WTC11 (cell line): Measurements from ENCODE around the gene MICAL2. TPM values are rescaled to one million over a fixed set of nuclear protein-coding genes. Genes with fewer than 3 reads are reported as not detected.

Experiments used
- ATAC-seq: fragments of 200-7000 bp; cut with Tn5 transposase; 2 replicates; pipeline ENCODE4 v1.10.0; 2021; ENCODE audit warnings: mild to moderate bottlenecking, moderate library complexity
- CTCF ChIA-PET: fragments of 300-600 bp; sonication (Branson Sonifier 250); formaldehyde crosslinking; loops from one replicate; lab custom pipeline; 2021; ENCODE audit warnings: antibody characterized with exemption; lab: Charles Lee
- POLR2A ChIA-PET: fragments of 350-600 bp; sonication (Branson Sonifier 250); formaldehyde crosslinking; loops from one replicate; lab custom pipeline; 2021; ENCODE audit warnings: antibody characterized with exemption; lab: Charles Lee
- DNase-seq: peaks from one replicate; pipeline ENCODE4 v3.0.0; 2021; ENCODE audit warnings: low spot score
- H3K27ac Mint-ChIP-seq: 2 replicates; pipeline ENCODE4 v1.8.0; 2021; ENCODE audit warnings: mixed read lengths
- H3K27me3 Mint-ChIP-seq: 2 replicates; pipeline ENCODE4 v1.8.0; 2021; ENCODE audit warnings: low read depth, mild to moderate bottlenecking, moderate library complexity, mixed read lengths
- H3K36me3 Mint-ChIP-seq: 2 replicates; pipeline ENCODE4 v1.8.0; 2021; ENCODE audit warnings: mixed read lengths
- H3K4me1 Mint-ChIP-seq: 2 replicates; pipeline ENCODE4 v1.8.0; 2022; ENCODE audit warnings: mixed read lengths
- H3K4me3 Mint-ChIP-seq: 2 replicates; pipeline ENCODE4 v1.8.0; 2021; ENCODE audit warnings: mild to moderate bottlenecking, moderate library complexity, mixed read lengths
- H3K9me3 Mint-ChIP-seq: 2 replicates; pipeline ENCODE4 v1.8.0; 2021; ENCODE audit warnings: mixed read lengths
- ESRRA ChIP-seq: sonication (generic); formaldehyde crosslinking; IDR thresholded peaks from 2 replicates; pipeline ENCODE4 v1.8.1; 2022; ENCODE audit warnings: mild to moderate bottlenecking, missing genetic modification reagents, borderline replicate concordance
- ETV6 ChIP-seq: sonication (generic); formaldehyde crosslinking; IDR thresholded peaks from 2 replicates; pipeline ENCODE4 v1.8.1; 2022; ENCODE audit warnings: mild to moderate bottlenecking, missing genetic modification reagents
- FOXP1 ChIP-seq: sonication (generic); formaldehyde crosslinking; IDR thresholded peaks from 2 replicates; pipeline ENCODE4 v1.8.0; 2022; ENCODE audit warnings: missing genetic modification reagents, mild to moderate bottlenecking, moderate library complexity, borderline replicate concordance
- MXD4 ChIP-seq: fragments of 250-450 bp; sonication (Bioruptor Pico); IDR thresholded peaks from 2 replicates; pipeline ENCODE4 v1.8.0; 2021; ENCODE audit warnings: mild to moderate bottlenecking, moderate library complexity, borderline replicate concordance
- PRDM15 ChIP-seq: sonication (generic); formaldehyde crosslinking; IDR thresholded peaks from 2 replicates; pipeline ENCODE4 v1.8.0; 2022; ENCODE audit warnings: missing genetic modification reagents
- PRRX2 ChIP-seq: fragments of 250-450 bp; sonication (Bioruptor Pico); IDR thresholded peaks from 2 replicates; pipeline ENCODE4 v1.8.0; 2021; ENCODE audit warnings: mild to moderate bottlenecking
- SMAD3 ChIP-seq: sonication (generic); formaldehyde crosslinking; IDR thresholded peaks from 2 replicates; pipeline ENCODE4 v1.8.0; 2022; ENCODE audit warnings: missing genetic modification reagents, mild to moderate bottlenecking, borderline replicate concordance
- USF1 ChIP-seq: sonication (generic); formaldehyde crosslinking; IDR thresholded peaks from 2 replicates; pipeline ENCODE4 v1.8.0; 2022; ENCODE audit warnings: mild to moderate bottlenecking, missing genetic modification reagents
- ZNF121 ChIP-seq: sonication (generic); formaldehyde crosslinking; IDR thresholded peaks from 2 replicates; pipeline ENCODE4 v1.8.0; 2023; ENCODE audit warnings: missing genetic modification reagents
- total RNA-seq: library from RNA; stranded (reverse); gene quantifications from 3 replicates; pipeline ENCODE4 v1.2.3, GENCODE V29; 2021
- TF ChIP-seq, protein P1 (sequence below): sonication (generic); formaldehyde crosslinking; IDR thresholded peaks from 2 replicates; pipeline ENCODE4 v1.8.1; 2023; ENCODE audit warnings: mild to moderate bottlenecking, missing genetic modification reagents, moderate library complexity
- TF ChIP-seq, protein P2 (sequence below): fragments of 250-450 bp; sonication (Bioruptor Pico); IDR thresholded peaks from 2 replicates; pipeline ENCODE4 v1.9.0; 2021; ENCODE audit warnings: moderate library complexity, mild to moderate bottlenecking, inconsistent platforms, borderline replicate concordance
- TF ChIP-seq, protein P3 (sequence below): sonication (generic); formaldehyde crosslinking; IDR thresholded peaks from 2 replicates; pipeline ENCODE4 v1.8.1; 2023; ENCODE audit warnings: mild to moderate bottlenecking, missing genetic modification reagents
- TF ChIP-seq, protein P4 (sequence below): sonication (generic); formaldehyde crosslinking; IDR thresholded peaks from 2 replicates; pipeline ENCODE4 v1.8.1; 2022; ENCODE audit warnings: mild to moderate bottlenecking, missing genetic modification reagents, moderate library complexity, borderline replicate concordance

The MICAL2 gene
- total RNA-seq, 1 experiment from 2014 or later: 3.1 TPM

DNA sequence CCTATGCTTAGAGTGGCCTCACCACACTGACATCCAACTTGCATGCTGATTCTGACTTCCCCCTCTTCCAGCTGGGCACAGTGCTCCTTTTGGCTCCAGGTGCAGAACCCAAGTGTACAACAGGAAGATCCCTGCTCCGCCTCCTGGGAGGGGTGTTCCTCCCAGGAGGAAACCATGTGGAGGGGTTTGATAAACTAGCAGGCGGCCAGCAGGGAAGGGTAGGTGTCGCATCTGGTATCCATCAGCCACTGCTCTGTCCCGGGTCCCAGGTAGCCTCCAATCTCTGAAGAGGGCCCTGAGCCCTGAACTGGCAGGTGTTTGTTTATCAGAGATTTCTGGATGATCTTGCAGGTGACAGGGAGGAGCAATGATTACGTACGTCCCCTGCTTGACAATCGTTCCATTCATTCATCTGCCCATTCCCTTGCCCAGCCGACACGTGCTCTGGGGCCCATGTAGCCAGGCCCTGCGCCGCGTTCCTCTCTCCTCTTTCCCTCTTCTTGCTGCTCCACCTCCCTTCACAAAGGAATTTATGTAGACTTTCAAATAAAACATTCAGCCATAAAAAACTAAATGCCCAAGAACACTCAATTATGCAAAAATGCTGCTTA, 41.2 kb upstream of the MICAL2 start:
- TF ChIP-seq ZNF121 (CRISPR knock-in tag): peak; percentile 50; the same call in 1 of the 2 replicates
- no peak for TF ChIP-seq USF1 (CRISPR knock-in tag)
- TF ChIP-seq, protein P1, sequence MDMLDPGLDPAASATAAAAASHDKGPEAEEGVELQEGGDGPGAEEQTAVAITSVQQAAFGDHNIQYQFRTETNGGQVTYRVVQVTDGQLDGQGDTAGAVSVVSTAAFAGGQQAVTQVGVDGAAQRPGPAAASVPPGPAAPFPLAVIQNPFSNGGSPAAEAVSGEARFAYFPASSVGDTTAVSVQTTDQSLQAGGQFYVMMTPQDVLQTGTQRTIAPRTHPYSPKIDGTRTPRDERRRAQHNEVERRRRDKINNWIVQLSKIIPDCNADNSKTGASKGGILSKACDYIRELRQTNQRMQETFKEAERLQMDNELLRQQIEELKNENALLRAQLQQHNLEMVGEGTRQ (CRISPR knock-in tag): no peak
- CTCF ChIA-PET: interaction anchor here (3.3 kb wide), 1 partner anchor 18 kb away, joined by 22 read pairs; no protein-coding TSS in a partner anchor
- POLR2A ChIA-PET: no interaction called here
- Mint-ChIP-seq H3K4me1 (peaks cover 26% of the 10 kb centered on the region), H3K36me3 (0 out of 2 replicates have a peak, but pooled peaks cover 4% of the 10 kb centered on the region), H3K9me3 (peaks cover 8% of the 10 kb centered on the region), H3K27ac (no peak overlapping the region), H3K4me3 (no peak overlapping the region), H3K27me3 (no peaks in the 10 kb centered on the region; the same call in 1 of the 2 replicates)
- DNase-seq: no peak
- no peak for ATAC-seq

- TF ChIP-seq PRDM15 (no peak), SMAD3 (CRISPR knock-in tag) (no peak), ETV6 (CRISPR knock-in tag) (no peak), ESRRA (CRISPR knock-in tag) (no peak), MXD4 (no peak), PRRX2 (CRISPR knock-in tag) (no peak), FOXP1 (no peak)
- TF ChIP-seq, protein P2, sequence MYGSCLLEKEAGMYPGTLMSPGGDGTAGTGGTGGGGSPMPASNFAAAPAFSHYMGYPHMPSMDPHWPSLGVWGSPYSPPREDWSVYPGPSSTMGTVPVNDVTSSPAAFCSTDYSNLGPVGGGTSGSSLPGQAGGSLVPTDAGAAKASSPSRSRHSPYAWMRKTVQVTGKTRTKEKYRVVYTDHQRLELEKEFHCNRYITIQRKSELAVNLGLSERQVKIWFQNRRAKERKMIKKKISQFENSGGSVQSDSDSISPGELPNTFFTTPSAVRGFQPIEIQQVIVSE (CRISPR knock-in tag): no peak
- TF ChIP-seq, protein P3, sequence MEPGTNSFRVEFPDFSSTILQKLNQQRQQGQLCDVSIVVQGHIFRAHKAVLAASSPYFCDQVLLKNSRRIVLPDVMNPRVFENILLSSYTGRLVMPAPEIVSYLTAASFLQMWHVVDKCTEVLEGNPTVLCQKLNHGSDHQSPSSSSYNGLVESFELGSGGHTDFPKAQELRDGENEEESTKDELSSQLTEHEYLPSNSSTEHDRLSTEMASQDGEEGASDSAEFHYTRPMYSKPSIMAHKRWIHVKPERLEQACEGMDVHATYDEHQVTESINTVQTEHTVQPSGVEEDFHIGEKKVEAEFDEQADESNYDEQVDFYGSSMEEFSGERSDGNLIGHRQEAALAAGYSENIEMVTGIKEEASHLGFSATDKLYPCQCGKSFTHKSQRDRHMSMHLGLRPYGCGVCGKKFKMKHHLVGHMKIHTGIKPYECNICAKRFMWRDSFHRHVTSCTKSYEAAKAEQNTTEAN: no peak
- TF ChIP-seq, protein P4, sequence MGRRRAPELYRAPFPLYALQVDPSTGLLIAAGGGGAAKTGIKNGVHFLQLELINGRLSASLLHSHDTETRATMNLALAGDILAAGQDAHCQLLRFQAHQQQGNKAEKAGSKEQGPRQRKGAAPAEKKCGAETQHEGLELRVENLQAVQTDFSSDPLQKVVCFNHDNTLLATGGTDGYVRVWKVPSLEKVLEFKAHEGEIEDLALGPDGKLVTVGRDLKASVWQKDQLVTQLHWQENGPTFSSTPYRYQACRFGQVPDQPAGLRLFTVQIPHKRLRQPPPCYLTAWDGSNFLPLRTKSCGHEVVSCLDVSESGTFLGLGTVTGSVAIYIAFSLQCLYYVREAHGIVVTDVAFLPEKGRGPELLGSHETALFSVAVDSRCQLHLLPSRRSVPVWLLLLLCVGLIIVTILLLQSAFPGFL (CRISPR knock-in tag): no peak
- H3K36me3 Mint-ChIP-seq: no peaks in the 10 kb centered on the region
- H3K27me3 Mint-ChIP-seq: peaks cover 2% of the 10 kb centered on the region
- ATAC-seq: no peak
- DNase-seq: no peak
- peaks cover 26% of the 10 kb centered on the region for H3K4me1 Mint-ChIP-seq
- no peak overlapping the region for H3K4me3 Mint-ChIP-seq
- H3K9me3 Mint-ChIP-seq: no peaks in the 10 kb centered on the region; the same call in 1 of the 2 replicates
- H3K27ac Mint-ChIP-seq: no peak overlapping the region
- ChIA-PET CTCF (no interaction called here), POLR2A (no interaction called here)
These were observed 39.7 kb upstream of the MICAL2 start for GRCh38 chr11:12070446-12071267.
